HepG2 (cell line): Measurements from ENCODE around the gene GPHN. TPM values are rescaled to one million over a fixed set of nuclear protein-coding genes. Genes with fewer than 3 reads are reported as not detected.

Experiments used
- ATAC-seq: fragments of 200-7000 bp; cut with Tn5 transposase; 3 replicates; pipeline ENCODE4 v1.9.1; 2020; ENCODE audit warnings: mild to moderate bottlenecking, moderate library complexity
- BruUV-seq: library from RNA; stranded (reverse); fragments of 400-500 nt; replicated peaks from 2 replicates; lab custom pipeline; 2021; lab: Mats Ljungman, UMichigan
- CTCF ChIA-PET: fragments of 300-600 bp; formaldehyde crosslinking; extraction: SDS; loops from one replicate; lab custom pipeline; 2021; ENCODE audit warnings: low total read pairs, inconsistent platforms, low intra/inter-chr PET ratio; lab: Yijun Ruan, JAX
- POLR2A ChIA-PET: fragments of 350-600 bp; sonication (Branson Sonifier 250); formaldehyde crosslinking; loops from one replicate; lab custom pipeline; 2020; ENCODE audit warnings: antibody characterized with exemption, inconsistent platforms; lab: Yijun Ruan, JAX
- DNase-seq: peaks from one replicate; pipeline ENCODE4 v3.0.0-alpha.2; 2015; ENCODE audit warnings: low spot score
- FAIRE-seq: peaks from 3 replicates; lab custom pipeline; 2011; peaks lifted over from hg19 to GRCh38; lab: Jason Lieb, UNC
- H2AFZ ChIP-seq: one replicate; pipeline ENCODE4 v1.6.1; 2011; ENCODE audit warnings: low read length, inconsistent platforms
- H3K27ac ChIP-seq: fragments of 300-600 bp; 3 replicates; pipeline ENCODE4 v1.8.0; 2011; ENCODE audit warnings: mixed run types, mild to moderate bottlenecking, mixed read lengths, low read length, inconsistent platforms; ENCODE audit not compliant: insufficient read depth; ENCODE audit errors: extremely low read length
- H3K27me3 ChIP-seq, 2 experiments: fragments of 200-600 bp in 1 of 2; 2 replicates in 1 of 2; 3 replicates in 1 of 2; pipeline versions ENCODE4 v1.6.0 to v1.8.0; 2011; ENCODE audit warnings: low read length in 2 of 2, mild to moderate bottlenecking in 2 of 2, moderate library complexity in 2 of 2, inconsistent platforms in 1 of 2; ENCODE audit not compliant: insufficient read depth in 2 of 2, control insufficient read depth in 1 of 2
- H3K36me3 ChIP-seq, 2 experiments: fragments of 200-600 bp in 1 of 2; replicated peaks in 1 of 2; 2 replicates in 1 of 2; 3 replicates in 1 of 2; pipeline versions ENCODE4 v1.5.1 to v1.8.0; 2011; ENCODE audit warnings: low read length in 2 of 2, inconsistent platforms in 1 of 2; ENCODE audit not compliant: insufficient read depth in 2 of 2, control insufficient read depth in 1 of 2
- H3K4me1 ChIP-seq: 2 replicates; pipeline ENCODE4 v1.5.1; 2012; ENCODE audit warnings: low read length, inconsistent platforms; ENCODE audit not compliant: insufficient read depth
- H3K4me2 ChIP-seq: 2 replicates; pipeline ENCODE4 v1.6.0; 2011; ENCODE audit warnings: low read depth, low read length, inconsistent platforms
- H3K4me3 ChIP-seq, 3 experiments: fragments of 200-600 bp in 1 of 3; sonication (generic), shearing (Covaris generic) in 1 of 3; replicated peaks in 1 of 3; 2 replicates each; pipeline ENCODE4 v1.5.1; 2011 to 2016; ENCODE audit warnings: low read length in 3 of 3, inconsistent platforms in 2 of 3, low read depth in 2 of 3, mild to moderate bottlenecking in 2 of 3, control low read depth in 1 of 3, mixed read lengths in 1 of 3; ENCODE audit not compliant: insufficient read depth in 1 of 3
- H3K79me2 ChIP-seq: one replicate; pipeline ENCODE4 v1.6.1; 2011; ENCODE audit warnings: low read length, inconsistent platforms; ENCODE audit not compliant: insufficient read depth
- H3K9ac ChIP-seq: 2 replicates; pipeline ENCODE4 v1.6.0; 2011; ENCODE audit warnings: mild to moderate bottlenecking, low read depth, low read length, inconsistent platforms; ENCODE audit not compliant: insufficient read depth
- H3K9me3 ChIP-seq: 2 replicates; pipeline ENCODE4 v1.5.1; 2012; ENCODE audit warnings: mild to moderate bottlenecking, low read length
- H4K20me1 ChIP-seq: 2 replicates; pipeline ENCODE4 v1.6.0; 2011; ENCODE audit warnings: inconsistent platforms, mild to moderate bottlenecking, low read length, moderate library complexity; ENCODE audit not compliant: insufficient read depth
- AKAP8 ChIP-seq: sonication (generic); formaldehyde crosslinking; IDR thresholded peaks from 2 replicates; pipeline ENCODE4 v1.5.1; 2020; ENCODE audit warnings: mild to moderate bottlenecking, missing genetic modification reagents
- ATF1 ChIP-seq: IDR thresholded peaks from 2 replicates; pipeline ENCODE4 v1.6.1; 2016; ENCODE audit warnings: mild to moderate bottlenecking, control low read depth
- CCAR2 ChIP-seq: fragments of 200-400 bp; formaldehyde crosslinking; optimal IDR thresholded peaks from 2 replicates; pipeline ENCODE3; 2018; ENCODE audit warnings: low read depth, mild to moderate bottlenecking, low read length, moderate library complexity
- CERS6 ChIP-seq: sonication (generic); formaldehyde crosslinking; IDR thresholded peaks from 2 replicates; pipeline ENCODE4 v1.5.0; 2020; ENCODE audit warnings: missing genetic modification reagents
- FOXA1 ChIP-seq, 2 experiments: fragments of 450-650 bp in 1 of 2; sonication (generic) in 1 of 2; formaldehyde crosslinking in 1 of 2; IDR thresholded peaks; 2 replicates each; pipeline versions ENCODE4 v1.4.0 to v1.6.1; 2016 to 2020; ENCODE audit warnings: missing genetic modification reagents in 1 of 2
- GABPB1 ChIP-seq: IDR thresholded peaks from 2 replicates; pipeline ENCODE4 v1.6.1; 2016; ENCODE audit warnings: mild to moderate bottlenecking, missing genetic modification reagents, moderate library complexity, missing compliant biosample characterization
- PAX8 ChIP-seq: sonication (generic); formaldehyde crosslinking; IDR thresholded peaks from 2 replicates; pipeline ENCODE4 v1.8.0; 2022; ENCODE audit warnings: mild to moderate bottlenecking, missing genetic modification reagents, borderline replicate concordance
- PHF21A ChIP-seq: sonication (generic); formaldehyde crosslinking; IDR thresholded peaks from 2 replicates; pipeline ENCODE4 v1.5.0; 2020; ENCODE audit warnings: mild to moderate bottlenecking, missing genetic modification reagents
- THAP7 ChIP-seq: sonication (generic); formaldehyde crosslinking; IDR thresholded peaks from 2 replicates; pipeline ENCODE4 v1.8.1; 2023; ENCODE audit warnings: mild to moderate bottlenecking, missing genetic modification reagents
- WGBS: methylation state at CpG from one replicate; pipeline ENCODE4 v1.1.6; 2017; ENCODE audit warnings: low lambda C conversion rate; 5-methylcytosine and 5-hydroxymethylcytosine counted together
- in situ Hi-C: cut with HindIII; loops from 2 replicates; pipeline ENCODE4 v1.10.0; 2017; ENCODE audit warnings: low pct_unique_long_range_greater_than_20kb; ENCODE audit not compliant: extremely low pct_ligation_motif_present
- intact Hi-C: fragments of 100-400 bp; cut with micrococcal nuclease; formaldehyde crosslinking; loops from one replicate; pipeline ENCODE4 v1.10.0; 2022; ENCODE audit not compliant: unreplicated experiment
- polyA plus RNA-seq, 8 experiments: library from polyadenylated mRNA; depleted of rRNA in 3 of 8; stranded (reverse) in 7 of 8; unstranded in 1 of 8; fragments of >200 nt; fragmentation: Illumina TruSeq in 4 of 8; extraction: Trizol in 4 of 8; gene quantifications; 2 replicates each; pipeline versions ENCODE4 v1.2.1 to v1.2.3, GENCODE V29; 2011 to 2016; ENCODE audit warnings: low read depth in 4 of 8, missing spikeins in 1 of 8, mixed read lengths in 1 of 8; ENCODE audit not compliant: insufficient read depth in 1 of 8
- total RNA-seq, 5 experiments: library from RNA; depleted of rRNA; stranded (reverse); fragments of >200 nt; fragmentation: Illumina TruSeq; extraction: Trizol; gene quantifications; 2 replicates each; pipeline ENCODE4 v1.2.3, GENCODE V29; 2016; ENCODE audit warnings: low read depth in 1 of 5

The GPHN gene
- total and polyA plus RNA-seq, 2 of the 13 experiments (the other 11 are each of a cell fraction or from before 2014, with no cell fraction given), result 12.7 to 19.2 TPM

DNA sequence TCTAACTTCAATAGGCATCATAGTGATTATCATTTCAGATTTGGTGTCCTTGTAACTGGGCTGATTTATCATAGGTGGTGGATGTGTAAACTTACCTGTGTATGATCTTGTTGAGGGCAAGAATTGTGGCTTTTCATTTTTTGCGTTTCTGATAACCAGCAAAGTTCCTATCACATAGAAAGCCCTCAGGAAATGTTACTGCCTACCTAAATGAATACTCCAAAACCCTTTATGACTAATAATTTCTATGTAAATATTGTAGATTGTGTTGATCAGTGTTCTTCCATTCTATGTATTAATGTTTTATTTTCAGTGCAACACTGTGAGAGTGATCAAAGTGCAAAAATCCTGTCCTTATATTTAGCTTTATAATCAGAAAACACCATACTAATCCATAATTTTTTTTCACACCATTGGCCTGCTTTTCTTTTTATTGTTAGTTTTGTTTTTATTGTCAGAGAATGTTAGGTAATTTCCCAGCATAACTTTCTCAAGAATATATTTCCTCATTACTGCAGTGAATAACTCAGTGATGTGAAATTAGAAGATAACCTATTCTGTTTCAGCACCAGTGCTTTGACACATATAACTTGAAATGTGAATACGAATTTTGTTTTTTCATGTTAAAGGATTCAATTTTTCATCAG, 94.1 kb downstream of the GPHN start:
- H3K4me2 ChIP-seq, result no peak overlapping the region
- no TSS peak for BruUV-seq
- H3K36me3 ChIP-seq, result no peaks in the 10 kb centered on the region
- intact Hi-C loops, result no loop called here
- no peaks in the 10 kb centered on the region for H4K20me1 ChIP-seq
- WGBS, result 95% methylated on average over 2 of the region's 2 CpGs
- in situ Hi-C loops, result no loop called here
- FAIRE-seq (no peak), ATAC-seq (no peak), DNase-seq (no peak)
- H3K27ac ChIP-seq, result no peak overlapping the region
- no peaks in the 10 kb centered on the region for H3K27me3 ChIP-seq
- H2AFZ ChIP-seq, result no peak overlapping the region
- H3K79me2 ChIP-seq, result peaks cover 11% of the 10 kb centered on the region
- ChIA-PET POLR2A (no interaction called here), CTCF (no interaction called here)
- H3K4me3 ChIP-seq, result no peak overlapping the region
- H3K9me3 ChIP-seq, result no peaks in the 10 kb centered on the region
- no peak overlapping the region for H3K9ac ChIP-seq
- H3K4me1 ChIP-seq, result peaks cover 8% of the 10 kb centered on the region
- TF ChIP-seq ATF1 (CRISPR knock-in tag), result no peak
- no peak for TF ChIP-seq AKAP8 (CRISPR knock-in tag)
- no peak for TF ChIP-seq GABPB1 (CRISPR knock-in tag)

DNA sequence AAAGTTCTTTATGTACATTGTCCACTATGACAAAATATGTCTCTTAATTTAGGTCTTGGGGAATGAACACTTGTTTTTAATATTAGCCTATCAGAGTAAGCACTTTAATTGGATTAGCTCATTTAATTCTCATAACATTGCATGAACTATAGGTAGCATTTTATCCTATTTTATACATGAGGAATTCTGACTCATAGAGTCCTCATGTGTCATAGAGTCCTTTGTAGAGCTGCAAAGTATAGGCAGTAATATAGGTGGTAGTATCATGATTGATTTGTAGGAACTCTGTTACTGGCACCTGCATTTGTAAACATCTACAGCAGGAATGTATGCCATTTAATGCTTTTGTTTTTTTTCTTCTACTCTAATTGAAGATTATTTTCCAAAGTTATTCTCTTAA, 96.0 kb downstream of the GPHN start:
- Histone ChIP-seq H3K27ac (no peak overlapping the region), H3K4me2 (no peak overlapping the region), H2AFZ (no peak overlapping the region), H3K79me2 (peaks cover 17% of the 10 kb centered on the region), H3K36me3 (no peaks in the 10 kb centered on the region), H3K9ac (no peak overlapping the region), H4K20me1 (no peaks in the 10 kb centered on the region), H3K4me3 (no peak overlapping the region), H3K9me3 (peaks cover 3% of the 10 kb centered on the region; the same call in 1 of the 2 replicates), H3K27me3 (no peaks in the 10 kb centered on the region), H3K4me1 (peaks cover 8% of the 10 kb centered on the region)
- FAIRE-seq (no peak), DNase-seq (no peak), ATAC-seq (no peak)
- TF ChIP-seq CERS6 (CRISPR knock-in tag) (no peak), CCAR2 (no peak), PHF21A (CRISPR knock-in tag) (no peak), THAP7 (CRISPR knock-in tag) (no peak), PAX8 (no peak), FOXA1 (IDR thresholded peaks at IDR 0.05) (no peak), FOXA1 (CRISPR knock-in tag; IDR thresholded peaks at IDR 0.05) (no peak)
- intact Hi-C loops, result no loop called here
- ChIA-PET CTCF (no interaction called here), POLR2A (no interaction called here)
- in situ Hi-C loops, result no loop called here
- no TSS peak for BruUV-seq
